NCI-H128 (cell line): Measurements from ENCODE around the gene EIF3K.

ENCODE experiments used
- DNase-seq: peaks from one replicate; lab custom pipeline; 2025; ENCODE audit not compliant: unreplicated experiment; lab: John Stamatoyannopoulos, UW

The EIF3K gene

DNA sequence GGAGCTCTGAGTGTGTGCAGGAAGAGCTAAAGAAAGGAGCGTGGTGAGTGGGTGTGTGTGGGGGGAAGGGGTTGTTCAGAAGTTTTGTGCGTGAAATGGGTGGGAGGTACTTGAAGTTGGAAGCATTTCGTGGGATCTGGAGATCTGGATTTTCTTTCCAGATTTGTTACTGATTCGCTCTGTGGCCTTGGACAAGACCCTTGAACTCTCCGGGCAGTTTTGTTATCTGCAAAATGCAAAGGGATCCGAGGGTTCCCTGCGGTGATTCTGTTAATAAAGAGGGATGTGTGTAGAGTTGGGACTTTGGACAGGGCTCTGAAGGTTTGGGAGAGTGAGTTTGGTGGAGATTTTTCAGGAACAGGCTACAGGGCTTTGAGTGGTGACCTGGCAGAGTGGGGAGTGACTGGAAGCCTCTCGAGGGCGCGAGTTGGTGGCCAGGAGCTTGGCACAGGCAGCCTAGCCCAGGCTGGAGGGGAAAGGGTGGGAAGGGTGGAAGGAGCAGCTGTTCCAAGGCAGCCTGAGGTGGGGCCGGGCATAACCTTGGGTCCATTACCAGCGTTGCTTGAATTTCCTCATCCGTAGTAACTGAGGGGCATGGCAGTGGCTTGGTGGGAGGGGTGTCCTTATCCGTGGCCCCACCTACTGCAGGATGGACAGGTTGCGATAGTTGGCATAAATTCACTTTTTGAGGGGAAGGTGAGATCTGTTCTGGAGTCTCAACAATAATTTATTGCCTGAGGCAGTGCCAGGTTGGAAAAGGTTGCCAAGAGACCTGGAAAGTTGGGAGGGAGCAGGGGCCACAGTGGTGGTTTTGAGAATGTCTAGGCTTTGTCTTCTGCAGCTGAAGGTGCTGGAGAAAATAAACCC lies 30.6 kb downstream of the EIF3K start:
- DNase-seq = no peak

GRCh38 chr19:38650172-38650775 lies 31.3 kb downstream of the EIF3K start:
- no peak for DNase-seq

- no peak for DNase-seq
Observed at GRCh38 chr19:38650911-38651584, 32.1 kb downstream of the EIF3K start.

DNA sequence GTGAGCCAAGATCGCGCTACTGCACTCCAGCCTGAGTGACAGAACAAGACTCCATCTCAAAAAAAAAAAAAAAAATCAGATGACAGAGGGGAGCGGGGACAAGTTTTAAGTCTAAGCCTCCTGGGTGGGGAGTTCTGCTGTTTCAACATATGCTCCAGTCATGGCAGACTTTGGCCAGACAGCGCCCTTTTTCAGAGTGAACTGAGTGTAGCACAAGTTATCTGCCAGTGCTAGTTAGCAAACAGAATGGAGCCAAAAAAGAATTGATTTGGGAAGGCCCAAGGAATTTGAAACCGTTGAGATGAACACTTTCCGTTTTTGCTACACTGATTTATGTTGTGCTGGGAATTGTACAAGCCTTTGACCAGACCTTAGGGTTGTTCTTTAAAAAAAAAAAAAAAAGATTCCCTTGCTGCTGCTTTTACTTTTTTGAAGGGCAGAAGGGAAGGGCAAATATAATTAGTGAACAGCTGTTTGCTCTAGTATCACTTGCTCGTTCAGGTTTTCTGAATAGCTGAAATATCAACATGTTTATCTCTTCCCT lies 34.1 kb downstream of the EIF3K start:
- DNase-seq = no peak

GRCh38 chr19:38654628-38655055 lies 35.7 kb downstream of the EIF3K start:
- DNase-seq = no peak

GRCh38 chr19:38655148-38655824 lies 36.3 kb downstream of the EIF3K start:
- no peak for DNase-seq

- no peak for DNase-seq
Observed at GRCh38 chr19:38656171-38656981, 37.4 kb downstream of the EIF3K start.

- DNase-seq = no peak
Observed at GRCh38 chr19:38657633-38658222, 38.7 kb downstream of the EIF3K start.

DNA sequence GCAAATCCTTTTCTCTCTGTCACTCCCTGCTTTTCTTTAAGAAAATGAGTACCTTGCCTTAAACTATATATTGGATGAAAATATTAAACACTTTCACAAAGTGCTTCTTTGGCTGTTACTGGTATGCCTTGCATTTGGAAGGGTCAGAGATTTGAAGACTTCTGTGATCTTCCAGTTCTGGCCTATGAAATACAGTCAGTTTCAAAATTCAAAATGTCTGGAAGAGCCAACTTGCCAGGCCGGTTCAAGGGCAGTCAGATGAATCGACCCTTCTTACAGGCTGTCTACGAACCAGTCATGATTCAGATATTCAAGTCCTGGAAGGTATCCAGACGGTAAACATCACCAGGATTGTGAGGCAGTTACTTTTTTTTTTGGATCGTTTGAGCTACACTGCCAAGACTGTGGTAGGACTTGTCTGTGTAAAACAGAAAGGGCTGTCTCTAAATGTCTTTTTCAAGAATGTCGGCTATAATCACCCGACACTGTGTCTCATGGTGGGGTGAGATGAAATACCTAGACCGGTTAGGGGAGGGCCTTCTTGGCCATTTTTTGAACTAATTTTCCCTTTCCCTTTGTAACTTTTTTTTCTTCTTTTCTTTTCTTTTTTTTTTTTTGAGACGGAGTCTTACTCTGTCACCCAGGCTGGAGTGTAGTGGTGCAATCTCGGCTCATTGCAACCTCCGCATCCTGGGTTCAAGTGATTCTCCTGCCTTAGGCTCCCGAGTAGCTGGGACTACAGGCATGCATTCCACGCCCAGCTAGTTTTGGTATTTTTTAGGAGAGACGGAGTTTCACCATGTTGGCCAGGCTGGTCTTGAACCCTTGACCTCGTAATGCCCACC lies 39.7 kb downstream of the EIF3K start:
- peak; percentile 8 for DNase-seq

GRCh38 chr19:38660724-38661123 lies 41.7 kb downstream of the EIF3K start:
- no peak for DNase-seq

GRCh38 chr19:38661136-38661535 lies 42.1 kb downstream of the EIF3K start:
- DNase-seq = no peak

DNA sequence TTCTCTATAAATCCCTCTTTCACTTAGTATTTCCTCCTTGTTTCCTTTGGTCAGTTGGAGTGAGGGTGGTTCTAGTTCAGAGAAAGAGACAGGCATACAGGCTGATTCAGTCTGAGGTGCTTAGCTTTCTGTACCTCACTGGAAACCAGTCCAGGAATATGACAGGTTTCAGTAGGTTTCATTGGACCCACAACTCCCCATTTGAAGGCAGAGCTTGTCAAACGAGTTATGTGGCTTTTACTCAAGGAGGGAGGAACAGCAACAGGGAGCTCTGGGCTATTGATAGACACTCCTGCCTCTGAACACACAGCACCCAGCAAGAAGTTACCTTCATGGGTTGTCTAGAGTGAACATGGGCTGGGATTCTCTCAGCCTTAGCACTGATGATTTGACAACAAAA lies 43.0 kb downstream of the EIF3K start:
- no peak for DNase-seq

- no peak for DNase-seq
Observed at GRCh38 chr19:38662537-38663155, 43.7 kb downstream of the EIF3K start.

DNA sequence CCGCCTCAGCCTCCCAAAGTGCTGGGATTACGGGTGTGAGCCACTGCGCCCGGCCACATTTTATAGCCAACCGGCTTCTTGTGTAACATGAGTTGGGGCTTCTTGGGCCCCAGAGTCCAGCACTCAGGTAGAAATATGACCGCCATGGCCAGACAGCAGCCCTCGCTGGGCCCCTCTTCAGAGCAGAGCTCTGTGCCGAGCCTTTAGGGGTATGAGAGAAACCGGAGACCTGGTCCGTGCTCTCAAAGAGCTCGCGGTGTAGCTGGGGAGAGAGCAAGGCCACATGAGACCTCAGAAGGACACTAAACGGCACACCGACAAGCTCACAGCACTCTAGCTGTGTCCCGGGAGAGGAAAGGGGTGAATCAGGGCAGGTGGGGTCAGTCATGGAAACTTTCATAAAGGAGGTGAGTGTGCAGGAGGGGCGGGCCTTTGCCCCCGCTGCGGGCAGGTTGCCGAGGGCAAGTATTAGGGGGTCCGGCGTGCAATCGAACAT lies 44.2 kb downstream of the EIF3K start:
- no peak for DNase-seq

- DNase-seq = no peak
Observed at GRCh38 chr19:38663957-38664502, 45.0 kb downstream of the EIF3K start.

- DNase-seq = no peak
Observed at GRCh38 chr19:38664503-38665211, 45.7 kb downstream of the EIF3K start.

- no peak for DNase-seq
Observed at GRCh38 chr19:38665219-38665931, 46.4 kb downstream of the EIF3K start.
